Sciatic nerve (tissue), 2 donors: Measurements from ENCODE around the gene ZNF569. TPM values are rescaled to one million over a fixed set of nuclear protein-coding genes. Genes with fewer than 3 reads are reported as not detected.

ENCODE experiments used
- ATAC-seq: fragments of 200-7000 bp; cut with Tn5 transposase; one replicate; pipeline ENCODE4 v1.9.1; 2020; ENCODE audit warnings: mild to moderate bottlenecking, moderate library complexity
- DNase-seq: peaks from one replicate; pipeline ENCODE4 v3.0.0-alpha.2; 2020; ENCODE audit warnings: low spot score
- intact Hi-C: fragments of 100-400 bp; cut with DNase I; formaldehyde crosslinking; loops from one replicate; pipeline ENCODE4 v1.14.2; 2022
- total RNA-seq: library from RNA; stranded (reverse); fragmentation: NEBNext Ultra II Directional; extraction: Animal tissue kit (Norgen Biotek cat#: 25700); gene quantifications from one replicate; pipeline ENCODE4 v1.2.1, GENCODE V29; 2021
- donor health status: DM: no; HTN: no; CAD: no.
- donor health status: DM: no; HTN: no; CAD: no.

ZNF569 gene
- 10.0 TPM for total RNA-seq

GRCh38 chr19:37466798-37467607 lies at the start of gene ZNF569:
TSS of gene ZNF569 (minus strand) at chr19:37467444. CDS start at chr19:37444921, 22,523 bp downstream.
- DNase-seq, result peak; percentile 91
- intact Hi-C loops, result no loop called here
- ATAC-seq, result peak; percentile 90

DNA sequence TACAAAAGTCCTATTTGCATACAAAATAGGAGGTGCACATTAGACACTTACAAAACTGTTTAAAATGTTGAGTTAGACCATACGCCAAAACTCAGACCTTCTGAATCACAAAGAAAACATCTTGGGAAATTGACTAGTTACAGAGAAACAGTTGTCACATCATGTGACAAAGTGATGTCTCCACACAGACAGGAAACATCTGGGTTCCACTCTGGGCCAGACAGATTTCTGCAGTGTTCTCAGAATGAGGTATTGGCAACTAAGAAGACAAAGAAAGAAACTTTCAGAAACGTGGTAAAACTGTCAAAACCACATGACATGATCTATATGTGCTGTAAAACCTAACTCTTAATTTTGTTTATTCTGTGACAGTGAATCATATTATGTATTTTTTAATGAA lies 46.2 kb upstream of the ZNF569 start:
- ATAC-seq (no peak), DNase-seq (no peak)
- intact Hi-C loops, result no loop called here

- intact Hi-C loops, result no loop called here
Observed at GRCh38 chr19:37511821-37512220, 44.6 kb upstream of the ZNF569 start.

GRCh38 chr19:37511186-37511585 lies 43.9 kb upstream of the ZNF569 start:
- intact Hi-C loops, result no loop called here
- ATAC-seq (no peak), DNase-seq (no peak)

More at GRCh38 chr19:37511821-37512220, 44.6 kb upstream of the ZNF569 start:
- DNase-seq (no peak), ATAC-seq (no peak)

- intact Hi-C loops, result no loop called here
- DNase-seq, result no peak
- no peak for ATAC-seq
Observed at GRCh38 chr19:37507167-37507464, 39.9 kb upstream of the ZNF569 start.

DNA sequence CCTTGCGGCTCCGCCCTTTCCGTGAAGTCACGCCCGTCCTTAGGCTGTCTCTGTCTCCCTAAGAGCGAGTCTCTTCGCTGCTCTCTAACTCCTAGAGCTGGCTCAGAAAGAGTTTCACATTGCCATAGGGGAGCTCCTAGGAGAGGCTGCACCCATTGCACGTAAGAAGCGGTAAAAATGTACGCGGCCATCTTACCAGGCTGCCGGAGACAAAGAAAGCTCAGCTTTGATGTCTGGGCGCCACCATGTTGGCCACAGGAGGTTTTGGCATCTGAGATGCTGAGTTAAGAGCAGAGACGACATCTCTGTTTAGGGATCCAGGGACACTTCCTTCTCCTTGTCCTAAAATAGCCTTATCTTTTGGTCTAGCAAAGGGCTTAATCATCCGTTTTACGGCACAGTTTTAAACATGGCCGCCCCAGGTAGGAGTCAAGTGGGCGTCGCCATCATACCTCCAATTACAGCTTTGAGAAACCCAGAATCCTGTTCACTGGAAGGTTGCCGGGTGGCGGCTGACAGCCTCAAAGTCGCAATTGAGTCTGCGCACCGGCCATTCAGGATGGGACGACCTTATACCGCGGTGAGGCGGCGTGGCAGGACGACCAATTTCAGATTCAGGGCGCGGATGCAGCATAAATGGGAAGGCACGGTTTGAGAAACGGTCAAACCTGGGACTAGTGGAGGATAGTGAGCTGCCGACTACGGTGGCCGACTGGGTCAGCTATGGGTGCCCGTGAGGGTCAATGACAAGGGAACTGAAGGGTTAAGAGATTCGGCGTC lies 39.3 kb upstream of the ZNF569 start, which contains the start of gene ZNF793:
Gene ZNF793 (plus strand): TSS at position 553 of the 780 bp plus-strand sequence. CDS start 16,501 bp downstream, outside the sequence.
- DNase-seq, result peak; percentile 84
- intact Hi-C loops, result no loop called here

GRCh38 chr19:37505958-37506386 lies 38.7 kb upstream of the ZNF569 start:
- DNase-seq (no peak), ATAC-seq (peak; percentile 35)
- intact Hi-C loops, result no loop called here

More for the DNA sequence above, 39.3 kb upstream of the ZNF569 start, which contains the start of gene ZNF793:
- ATAC-seq, result peak; percentile 94

GRCh38 chr19:37492213-37492612 lies 25.0 kb upstream of the ZNF569 start:
- ATAC-seq, result no peak
- intact Hi-C loops, result no loop called here
- DNase-seq, result no peak

GRCh38 chr19:37484406-37485168 lies 17.3 kb upstream of the ZNF569 start:
- ATAC-seq (no peak), DNase-seq (no peak)
- intact Hi-C loops, result no loop called here

GRCh38 chr19:37472165-37472564 lies 4.9 kb upstream of the ZNF569 start:
- intact Hi-C loops, result no loop called here
- DNase-seq, result no peak
- no peak for ATAC-seq

- no peak for ATAC-seq
- intact Hi-C loops, result no loop called here
Observed at GRCh38 chr19:37470216-37470615, 3.0 kb upstream of the ZNF569 start.

GRCh38 chr19:37468961-37469777 lies 1.9 kb upstream of the ZNF569 start, which contains the start of gene ZNF570:
TSS of gene ZNF570 (plus strand) at chr19:37469356. CDS start at chr19:37470355, 999 bp downstream.
- intact Hi-C loops, result no loop called here

More at GRCh38 chr19:37470216-37470615, 3.0 kb upstream of the ZNF569 start:
- no peak for DNase-seq

GRCh38 chr19:37467608-37468090 lies 405 bp upstream of the ZNF569 start:
- intact Hi-C loops, result no loop called here

More at GRCh38 chr19:37468961-37469777, 1.9 kb upstream of the ZNF569 start, which contains the start of gene ZNF570:
- ATAC-seq, result peak; percentile 93
- DNase-seq, result peak; percentile 92

GRCh38 chr19:37466277-37466797 lies 907 bp downstream of the ZNF569 start:
- DNase-seq, result no peak
- intact Hi-C loops, result no loop called here

More at GRCh38 chr19:37467608-37468090, 405 bp upstream of the ZNF569 start:
- ATAC-seq (no peak), DNase-seq (no peak)

GRCh38 chr19:37452500-37453245 lies 14.6 kb downstream of the ZNF569 start:
- no peak for ATAC-seq
- intact Hi-C loops, result no loop called here
- no peak for DNase-seq

More at GRCh38 chr19:37466277-37466797, 907 bp downstream of the ZNF569 start:
- ATAC-seq, result no peak

DNA sequence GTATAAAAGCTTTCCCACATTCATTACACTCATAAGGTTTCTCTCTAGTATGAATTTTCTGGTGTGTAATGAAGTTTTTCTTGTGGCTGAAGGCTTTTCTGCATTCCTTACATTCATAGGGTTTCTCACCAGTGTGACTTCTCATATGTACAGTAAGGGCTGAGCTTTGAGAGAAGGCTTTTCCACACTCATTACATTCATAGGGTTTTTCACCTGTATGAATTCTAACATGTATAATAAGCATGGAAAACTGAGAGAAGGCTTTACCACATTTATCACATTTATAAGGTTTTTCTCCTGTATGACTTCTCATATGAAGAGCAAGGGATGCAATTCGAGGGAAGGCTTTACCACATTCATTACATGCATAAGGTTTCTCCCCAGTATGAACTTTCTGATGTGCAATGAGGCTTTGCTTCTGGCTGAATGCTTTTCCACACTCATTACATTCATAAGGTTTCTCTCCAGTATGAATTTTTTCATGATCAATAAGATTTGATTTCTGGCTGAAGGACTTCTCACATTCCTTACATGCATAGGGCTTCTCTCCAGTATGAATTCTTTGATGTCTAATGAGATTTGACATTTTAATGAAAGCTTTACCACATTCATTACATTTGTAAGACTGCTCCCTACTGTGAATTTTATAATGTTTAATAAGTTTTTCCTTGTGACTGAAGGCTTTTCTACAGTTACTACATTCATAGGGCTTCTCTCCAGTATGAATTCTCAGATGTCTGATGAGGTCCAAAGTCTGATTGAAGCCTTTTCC lies 53.7 kb downstream of the ZNF569 start:
- intact Hi-C loops, result no loop called here
- ATAC-seq (no peak), DNase-seq (no peak)
